HepG2 (cell line): ENCODE results near the gene KRT6C. TPM values are rescaled to one million over a fixed set of nuclear protein-coding genes. Genes with fewer than 3 reads are reported as not detected.

Experiments
- ATAC-seq: fragments of 200-7000 bp; cut with Tn5 transposase; 3 replicates; pipeline ENCODE4 v1.9.1; 2020; ENCODE audit warnings: mild to moderate bottlenecking, moderate library complexity
- BruUV-seq: library from RNA; stranded (reverse); fragments of 400-500 nt; replicated peaks from 2 replicates; lab custom pipeline; 2021; lab: Mats Ljungman, UMichigan
- CTCF ChIA-PET: fragments of 300-600 bp; formaldehyde crosslinking; extraction: SDS; loops from one replicate; lab custom pipeline; 2021; ENCODE audit warnings: low total read pairs, inconsistent platforms, low intra/inter-chr PET ratio; lab: Yijun Ruan, JAX
- POLR2A ChIA-PET: fragments of 350-600 bp; sonication (Branson Sonifier 250); formaldehyde crosslinking; loops from one replicate; lab custom pipeline; 2020; ENCODE audit warnings: antibody characterized with exemption, inconsistent platforms; lab: Yijun Ruan, JAX
- DNase-seq: peaks from one replicate; pipeline ENCODE4 v3.0.0-alpha.2; 2015; ENCODE audit warnings: low spot score
- FAIRE-seq: peaks from 3 replicates; lab custom pipeline; 2011; peaks lifted over from hg19 to GRCh38; lab: Jason Lieb, UNC
- H2AFZ ChIP-seq: one replicate; pipeline ENCODE4 v1.6.1; 2011; ENCODE audit warnings: low read length, inconsistent platforms
- H3K27ac ChIP-seq: fragments of 300-600 bp; 3 replicates; pipeline ENCODE4 v1.8.0; 2011; ENCODE audit warnings: mixed run types, mild to moderate bottlenecking, mixed read lengths, low read length, inconsistent platforms; ENCODE audit not compliant: insufficient read depth; ENCODE audit errors: extremely low read length
- H3K27me3 ChIP-seq, 2 experiments: fragments of 200-600 bp in 1 of 2; 2 replicates in 1 of 2; 3 replicates in 1 of 2; pipeline versions ENCODE4 v1.6.0 to v1.8.0; 2011; ENCODE audit warnings: low read length in 2 of 2, mild to moderate bottlenecking in 2 of 2, moderate library complexity in 2 of 2, inconsistent platforms in 1 of 2; ENCODE audit not compliant: insufficient read depth in 2 of 2, control insufficient read depth in 1 of 2
- H3K36me3 ChIP-seq, 2 experiments: fragments of 200-600 bp in 1 of 2; replicated peaks in 1 of 2; 2 replicates in 1 of 2; 3 replicates in 1 of 2; pipeline versions ENCODE4 v1.5.1 to v1.8.0; 2011; ENCODE audit warnings: low read length in 2 of 2, inconsistent platforms in 1 of 2; ENCODE audit not compliant: insufficient read depth in 2 of 2, control insufficient read depth in 1 of 2
- H3K4me1 ChIP-seq: 2 replicates; pipeline ENCODE4 v1.5.1; 2012; ENCODE audit warnings: low read length, inconsistent platforms; ENCODE audit not compliant: insufficient read depth
- H3K4me2 ChIP-seq: 2 replicates; pipeline ENCODE4 v1.6.0; 2011; ENCODE audit warnings: low read depth, low read length, inconsistent platforms
- H3K4me3 ChIP-seq, 3 experiments: fragments of 200-600 bp in 1 of 3; sonication (generic), shearing (Covaris generic) in 1 of 3; replicated peaks in 1 of 3; 2 replicates each; pipeline ENCODE4 v1.5.1; 2011 to 2016; ENCODE audit warnings: low read length in 3 of 3, inconsistent platforms in 2 of 3, low read depth in 2 of 3, mild to moderate bottlenecking in 2 of 3, control low read depth in 1 of 3, mixed read lengths in 1 of 3; ENCODE audit not compliant: insufficient read depth in 1 of 3
- H3K79me2 ChIP-seq: one replicate; pipeline ENCODE4 v1.6.1; 2011; ENCODE audit warnings: low read length, inconsistent platforms; ENCODE audit not compliant: insufficient read depth
- H3K9ac ChIP-seq: 2 replicates; pipeline ENCODE4 v1.6.0; 2011; ENCODE audit warnings: mild to moderate bottlenecking, low read depth, low read length, inconsistent platforms; ENCODE audit not compliant: insufficient read depth
- H3K9me3 ChIP-seq: 2 replicates; pipeline ENCODE4 v1.5.1; 2012; ENCODE audit warnings: mild to moderate bottlenecking, low read length
- H4K20me1 ChIP-seq: 2 replicates; pipeline ENCODE4 v1.6.0; 2011; ENCODE audit warnings: inconsistent platforms, mild to moderate bottlenecking, low read length, moderate library complexity; ENCODE audit not compliant: insufficient read depth
- FIP1L1 ChIP-seq: fragments of 200-400 bp; formaldehyde crosslinking; IDR thresholded peaks from 2 replicates; pipeline ENCODE4 v1.6.1; 2018; ENCODE audit warnings: low read depth, mild to moderate bottlenecking, low read length, moderate library complexity, borderline replicate concordance; ENCODE audit not compliant: insufficient read depth
- JDP2 ChIP-seq: sonication (generic); formaldehyde crosslinking; IDR thresholded peaks from 2 replicates; pipeline ENCODE4 v1.8.1; 2022; ENCODE audit warnings: missing genetic modification reagents, borderline replicate concordance
- MATR3 ChIP-seq: sonication (generic); formaldehyde crosslinking; IDR thresholded peaks from 2 replicates; pipeline ENCODE4 v1.4.0; 2020; ENCODE audit warnings: missing genetic modification reagents
- MEIS2 ChIP-seq: sonication (generic); formaldehyde crosslinking; IDR thresholded peaks from 2 replicates; pipeline ENCODE4 v1.9.0; 2021; ENCODE audit warnings: mild to moderate bottlenecking, missing genetic modification reagents
- ZFP62 ChIP-seq: sonication (generic); formaldehyde crosslinking; IDR thresholded peaks from 2 replicates; pipeline ENCODE4 v1.4.0; 2020; ENCODE audit warnings: missing genetic modification reagents
- ZNF383 ChIP-seq: sonication (generic); formaldehyde crosslinking; IDR thresholded peaks from 2 replicates; pipeline ENCODE4 v1.4.0; 2020; ENCODE audit warnings: missing genetic modification reagents, mild to moderate bottlenecking, borderline replicate concordance
- WGBS: methylation state at CpG from one replicate; pipeline ENCODE4 v1.1.6; 2017; ENCODE audit warnings: low lambda C conversion rate; 5-methylcytosine and 5-hydroxymethylcytosine counted together
- in situ Hi-C: cut with HindIII; loops from 2 replicates; pipeline ENCODE4 v1.10.0; 2017; ENCODE audit warnings: low pct_unique_long_range_greater_than_20kb; ENCODE audit not compliant: extremely low pct_ligation_motif_present
- intact Hi-C: fragments of 100-400 bp; cut with micrococcal nuclease; formaldehyde crosslinking; loops from one replicate; pipeline ENCODE4 v1.10.0; 2022; ENCODE audit not compliant: unreplicated experiment
- polyA plus RNA-seq, 8 experiments: library from polyadenylated mRNA; depleted of rRNA in 3 of 8; stranded (reverse) in 7 of 8; unstranded in 1 of 8; fragments of >200 nt; fragmentation: Illumina TruSeq in 4 of 8; extraction: Trizol in 4 of 8; gene quantifications; 2 replicates each; pipeline versions ENCODE4 v1.2.1 to v1.2.3, GENCODE V29; 2011 to 2016; ENCODE audit warnings: low read depth in 4 of 8, missing spikeins in 1 of 8, mixed read lengths in 1 of 8; ENCODE audit not compliant: insufficient read depth in 1 of 8
- total RNA-seq, 5 experiments: library from RNA; depleted of rRNA; stranded (reverse); fragments of >200 nt; fragmentation: Illumina TruSeq; extraction: Trizol; gene quantifications; 2 replicates each; pipeline ENCODE4 v1.2.3, GENCODE V29; 2016; ENCODE audit warnings: low read depth in 1 of 5
- TF ChIP-seq, protein P1 (sequence below): sonication (generic); formaldehyde crosslinking; IDR thresholded peaks from 2 replicates; pipeline ENCODE4 v1.8.0; 2022; ENCODE audit warnings: missing genetic modification reagents, mild to moderate bottlenecking, inconsistent platforms, borderline replicate concordance
- TF ChIP-seq, protein P2 (sequence below): sonication (generic); formaldehyde crosslinking; IDR thresholded peaks from 2 replicates; pipeline ENCODE4 v1.4.0; 2020; ENCODE audit warnings: missing genetic modification reagents

KRT6C gene
- total and polyA plus RNA-seq, 2 of the 13 experiments (the other 11 are each of a cell fraction or from before 2014, with no cell fraction given) = 0.03 TPM; not detected in 1

DNA sequence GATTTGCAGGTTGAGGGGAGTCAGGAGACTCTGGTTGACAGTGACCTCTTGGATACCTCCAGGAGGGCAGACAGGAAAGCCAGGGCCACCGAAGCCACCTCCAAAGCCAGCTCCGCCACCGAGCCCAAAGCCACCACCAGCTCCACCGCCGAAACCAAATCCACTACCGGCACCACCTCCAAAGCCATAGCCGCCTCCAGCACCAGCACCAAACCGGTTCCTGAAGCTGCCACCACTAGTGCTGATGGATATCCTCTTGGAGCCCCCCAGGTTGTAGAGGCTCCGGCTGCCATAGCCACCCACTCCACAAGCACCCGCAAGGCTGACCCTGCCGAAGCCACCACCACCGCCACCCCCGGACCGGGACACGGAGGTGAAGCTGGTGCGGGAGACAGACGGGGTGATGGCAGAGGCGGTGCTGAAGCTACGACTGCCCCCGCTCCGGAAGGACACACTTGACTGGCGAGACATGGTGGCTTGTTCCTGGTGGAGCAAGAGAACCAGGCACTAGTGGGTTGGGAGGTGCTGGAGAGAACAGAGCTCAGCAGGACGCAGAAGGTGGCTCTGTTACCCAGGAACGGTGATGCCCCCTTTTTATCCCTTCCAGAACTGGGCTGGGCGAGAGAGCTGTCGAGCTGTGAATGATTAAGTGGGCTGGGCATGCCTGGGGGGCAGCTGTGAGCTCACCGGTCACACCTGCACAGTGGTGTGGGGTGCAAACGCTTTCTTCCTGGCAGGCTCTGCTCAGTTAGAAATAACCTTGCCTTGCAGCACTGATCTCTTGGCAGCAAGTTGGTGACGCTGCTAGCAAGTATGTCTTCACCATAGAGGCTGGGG is 46.4 kb upstream of the KRT6C start, which contains the start of gene KRT5 (continued):
- TF ChIP-seq, protein P1, sequence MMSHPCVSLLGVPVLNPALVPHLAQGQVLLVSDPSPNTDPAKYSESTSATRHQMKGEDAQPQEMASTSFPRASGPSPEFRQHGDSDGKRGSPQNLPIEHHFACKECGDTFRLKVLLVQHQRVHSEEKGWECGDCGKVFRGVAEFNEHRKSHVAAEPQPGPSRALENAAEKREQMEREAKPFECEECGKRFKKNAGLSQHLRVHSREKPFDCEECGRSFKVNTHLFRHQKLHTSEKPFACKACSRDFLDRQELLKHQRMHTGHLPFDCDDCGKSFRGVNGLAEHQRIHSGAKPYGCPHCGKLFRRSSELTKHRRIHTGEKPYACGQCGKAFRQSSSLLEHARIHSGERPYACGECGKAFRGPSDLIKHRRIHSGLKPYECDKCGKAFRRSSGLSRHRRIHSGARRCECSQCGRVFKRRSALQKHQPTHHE = no peak
- TF ChIP-seq, all 625 proteins: peak for 0

DNA sequence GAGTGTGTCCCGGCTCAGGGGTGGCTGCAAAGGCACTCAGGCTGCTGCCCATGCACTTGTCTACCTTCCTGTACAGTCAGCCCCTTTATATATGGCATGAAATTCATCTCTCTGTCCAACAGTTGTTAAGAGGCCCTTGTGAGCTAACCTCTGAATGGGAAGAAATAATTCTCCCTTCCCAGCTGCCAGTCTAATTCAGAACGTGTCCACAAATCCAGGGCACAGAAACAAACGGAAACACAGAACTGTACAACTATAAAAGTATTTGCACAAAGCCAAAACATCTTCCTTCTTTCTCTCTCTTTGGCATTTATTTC is 45.7 kb upstream of the KRT6C start:
- no peaks in the 10 kb centered on the region for H3K4me1 ChIP-seq
- in situ Hi-C loops = no loop called here

More for the DNA sequence above, 45.7 kb upstream of the KRT6C start:
- 4% methylated on average over 3 of the region's 3 CpGs for WGBS
- FAIRE-seq (no peak), DNase-seq (no peak), ATAC-seq (no peak)
- ChIA-PET CTCF (no interaction called here), POLR2A (no interaction called here)
- Histone ChIP-seq H3K79me2 (no peaks in the 10 kb centered on the region), H3K4me3 (no peak overlapping the region), H3K27me3 (peaks cover 2 to 8% of the 10 kb centered on the region in 2 experiments; a peak in 3 of 5 replicates), H3K4me2 (no peak overlapping the region), H2AFZ (no peak overlapping the region), H3K27ac (no peak overlapping the region), H4K20me1 (no peaks in the 10 kb centered on the region), H3K9ac (no peak overlapping the region), H3K9me3 (no peaks in the 10 kb centered on the region), H3K36me3 (no peaks in the 10 kb centered on the region)
- no TSS peak for BruUV-seq
- intact Hi-C loops = no loop called here
- TF ChIP-seq, protein P2, sequence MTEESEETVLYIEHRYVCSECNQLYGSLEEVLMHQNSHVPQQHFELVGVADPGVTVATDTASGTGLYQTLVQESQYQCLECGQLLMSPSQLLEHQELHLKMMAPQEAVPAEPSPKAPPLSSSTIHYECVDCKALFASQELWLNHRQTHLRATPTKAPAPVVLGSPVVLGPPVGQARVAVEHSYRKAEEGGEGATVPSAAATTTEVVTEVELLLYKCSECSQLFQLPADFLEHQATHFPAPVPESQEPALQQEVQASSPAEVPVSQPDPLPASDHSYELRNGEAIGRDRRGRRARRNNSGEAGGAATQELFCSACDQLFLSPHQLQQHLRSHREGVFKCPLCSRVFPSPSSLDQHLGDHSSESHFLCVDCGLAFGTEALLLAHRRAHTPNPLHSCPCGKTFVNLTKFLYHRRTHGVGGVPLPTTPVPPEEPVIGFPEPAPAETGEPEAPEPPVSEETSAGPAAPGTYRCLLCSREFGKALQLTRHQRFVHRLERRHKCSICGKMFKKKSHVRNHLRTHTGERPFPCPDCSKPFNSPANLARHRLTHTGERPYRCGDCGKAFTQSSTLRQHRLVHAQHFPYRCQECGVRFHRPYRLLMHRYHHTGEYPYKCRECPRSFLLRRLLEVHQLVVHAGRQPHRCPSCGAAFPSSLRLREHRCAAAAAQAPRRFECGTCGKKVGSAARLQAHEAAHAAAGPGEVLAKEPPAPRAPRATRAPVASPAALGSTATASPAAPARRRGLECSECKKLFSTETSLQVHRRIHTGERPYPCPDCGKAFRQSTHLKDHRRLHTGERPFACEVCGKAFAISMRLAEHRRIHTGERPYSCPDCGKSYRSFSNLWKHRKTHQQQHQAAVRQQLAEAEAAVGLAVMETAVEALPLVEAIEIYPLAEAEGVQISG (CRISPR knock-in tag) = no peak
- TF ChIP-seq ZFP62 (CRISPR knock-in tag) (no peak), JDP2 (CRISPR knock-in tag) (no peak), MATR3 (CRISPR knock-in tag) (no peak), MEIS2 (CRISPR knock-in tag) (no peak), ZNF383 (CRISPR knock-in tag) (no peak), FIP1L1 (no peak)
